ENCODE measurements around the gene ADRM1. TPM values are rescaled to one million over a fixed set of nuclear protein-coding genes. Genes with fewer than 3 reads are reported as not detected.

The ADRM1 gene
- total RNA-seq, 4 donors from 2014 or later = 143 to 198 (median 167) TPM

DNA sequence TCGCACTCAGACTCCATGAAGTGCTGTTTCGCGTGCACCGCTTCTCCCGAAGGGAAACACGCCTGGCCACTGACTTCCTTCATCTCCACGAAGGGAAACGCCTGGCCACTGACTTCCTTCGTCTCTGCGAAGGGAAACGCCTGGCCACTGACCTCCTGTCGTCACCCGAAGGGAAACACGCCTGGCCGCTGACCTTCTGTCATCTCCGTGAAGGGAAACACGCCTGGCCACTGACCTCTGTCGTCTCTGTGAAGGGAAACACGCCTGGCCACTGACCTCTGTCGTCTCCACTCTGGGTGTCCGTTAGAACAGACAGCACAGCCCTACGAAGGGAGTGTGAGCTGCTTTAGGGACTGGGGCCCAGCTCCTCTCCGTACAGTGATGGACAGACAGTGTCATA, 17.1 kb upstream of the ADRM1 start:
- TF ChIP-seq, protein P1, sequence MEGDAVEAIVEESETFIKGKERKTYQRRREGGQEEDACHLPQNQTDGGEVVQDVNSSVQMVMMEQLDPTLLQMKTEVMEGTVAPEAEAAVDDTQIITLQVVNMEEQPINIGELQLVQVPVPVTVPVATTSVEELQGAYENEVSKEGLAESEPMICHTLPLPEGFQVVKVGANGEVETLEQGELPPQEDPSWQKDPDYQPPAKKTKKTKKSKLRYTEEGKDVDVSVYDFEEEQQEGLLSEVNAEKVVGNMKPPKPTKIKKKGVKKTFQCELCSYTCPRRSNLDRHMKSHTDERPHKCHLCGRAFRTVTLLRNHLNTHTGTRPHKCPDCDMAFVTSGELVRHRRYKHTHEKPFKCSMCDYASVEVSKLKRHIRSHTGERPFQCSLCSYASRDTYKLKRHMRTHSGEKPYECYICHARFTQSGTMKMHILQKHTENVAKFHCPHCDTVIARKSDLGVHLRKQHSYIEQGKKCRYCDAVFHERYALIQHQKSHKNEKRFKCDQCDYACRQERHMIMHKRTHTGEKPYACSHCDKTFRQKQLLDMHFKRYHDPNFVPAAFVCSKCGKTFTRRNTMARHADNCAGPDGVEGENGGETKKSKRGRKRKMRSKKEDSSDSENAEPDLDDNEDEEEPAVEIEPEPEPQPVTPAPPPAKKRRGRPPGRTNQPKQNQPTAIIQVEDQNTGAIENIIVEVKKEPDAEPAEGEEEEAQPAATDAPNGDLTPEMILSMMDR (IDR thresholded peaks at IDR 0.05) = no peak
- TF ChIP-seq POLR2A (IDR thresholded peaks at IDR 0.05) = no peak
- WGBS, 2 donors = 68 to 81% methylated on average over 23 of the region's 23 CpGs

DNA sequence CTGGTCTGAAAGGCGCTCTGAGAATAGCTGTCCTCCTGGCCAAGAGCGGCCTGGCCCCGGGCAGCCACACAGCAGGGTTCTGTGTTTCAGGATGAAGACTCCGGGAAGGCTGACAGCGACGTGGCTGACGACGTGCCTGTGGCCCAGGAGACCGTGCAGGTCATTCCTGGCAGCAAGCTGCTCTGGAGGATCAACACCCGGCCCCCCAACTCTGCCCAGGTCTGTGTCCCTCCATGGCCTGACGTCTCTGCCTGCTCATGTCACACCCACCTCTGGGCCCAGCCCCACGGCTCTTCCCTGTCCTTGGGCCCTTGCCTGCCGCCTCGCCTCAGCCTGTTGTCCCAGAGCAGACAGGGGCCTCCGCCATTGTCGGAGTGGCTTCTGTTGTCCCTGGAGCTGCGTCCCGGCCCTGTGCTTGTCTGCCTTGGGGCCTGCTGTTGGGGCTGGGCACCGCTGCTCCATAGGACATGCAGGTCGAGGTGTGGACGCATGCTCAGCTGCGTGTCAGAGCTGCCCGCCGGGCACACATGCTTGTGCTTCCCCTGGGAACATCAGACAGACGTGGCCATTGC, 16.2 kb upstream of the ADRM1 start:
- H3K4me3 ChIP-seq (ENCODE audit: low read depth, poor library complexity, severe bottlenecking) = no peak overlapping the region
- TF ChIP-seq POLR2A (IDR thresholded peaks at IDR 0.05) = no peak
- TF ChIP-seq, protein P1 (IDR thresholded peaks at IDR 0.05) = no peak
- WGBS, 2 donors = 81 to 84% methylated on average over 22 to 24 of the region's 25 CpGs
- intact Hi-C loops (cut with DNase I; ENCODE audit: low total_unique reads) = no loop called here
- no peak for DNase-seq (ENCODE audit: low spot score in 2 of 2)

More for the DNA sequence above, 17.1 kb upstream of the ADRM1 start:
- DNase-seq (ENCODE audit: low spot score in 2 of 2) = no peak
- no peak overlapping the region for H3K4me3 ChIP-seq (ENCODE audit: low read depth, poor library complexity, severe bottlenecking)
- intact Hi-C loops (cut with DNase I; ENCODE audit: low total_unique reads) = no loop called here

DNA sequence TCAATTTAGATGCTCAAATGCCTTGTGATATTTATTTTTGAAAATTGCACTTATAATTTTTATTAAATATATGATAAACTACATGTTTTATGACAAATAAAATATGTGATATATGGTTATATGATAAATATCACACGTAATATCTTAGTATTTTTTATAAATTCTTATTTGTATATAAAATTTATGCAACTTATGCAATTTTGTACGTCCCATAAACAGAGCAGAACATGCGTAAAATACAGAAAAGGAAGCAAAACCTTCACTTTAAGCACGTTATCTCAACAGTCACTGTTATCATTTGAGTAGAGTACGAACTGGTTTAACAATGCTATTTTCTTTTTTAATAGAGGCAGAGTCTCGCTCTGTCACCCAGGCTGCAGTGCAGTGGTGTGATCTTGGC, 15.7 kb upstream of the ADRM1 start:
- intact Hi-C loops (cut with DNase I; ENCODE audit: low total_unique reads) = no loop called here
- no peak for TF ChIP-seq POLR2A (IDR thresholded peaks at IDR 0.05)
- TF ChIP-seq, protein P1 (IDR thresholded peaks at IDR 0.05) = no peak
- no peak overlapping the region for H3K4me3 ChIP-seq (ENCODE audit: low read depth, poor library complexity, severe bottlenecking)
- 73 to 87% methylated on average over 6 of the region's 6 CpGs for WGBS, 2 donors
- no peak for DNase-seq (ENCODE audit: low spot score in 2 of 2)

DNA sequence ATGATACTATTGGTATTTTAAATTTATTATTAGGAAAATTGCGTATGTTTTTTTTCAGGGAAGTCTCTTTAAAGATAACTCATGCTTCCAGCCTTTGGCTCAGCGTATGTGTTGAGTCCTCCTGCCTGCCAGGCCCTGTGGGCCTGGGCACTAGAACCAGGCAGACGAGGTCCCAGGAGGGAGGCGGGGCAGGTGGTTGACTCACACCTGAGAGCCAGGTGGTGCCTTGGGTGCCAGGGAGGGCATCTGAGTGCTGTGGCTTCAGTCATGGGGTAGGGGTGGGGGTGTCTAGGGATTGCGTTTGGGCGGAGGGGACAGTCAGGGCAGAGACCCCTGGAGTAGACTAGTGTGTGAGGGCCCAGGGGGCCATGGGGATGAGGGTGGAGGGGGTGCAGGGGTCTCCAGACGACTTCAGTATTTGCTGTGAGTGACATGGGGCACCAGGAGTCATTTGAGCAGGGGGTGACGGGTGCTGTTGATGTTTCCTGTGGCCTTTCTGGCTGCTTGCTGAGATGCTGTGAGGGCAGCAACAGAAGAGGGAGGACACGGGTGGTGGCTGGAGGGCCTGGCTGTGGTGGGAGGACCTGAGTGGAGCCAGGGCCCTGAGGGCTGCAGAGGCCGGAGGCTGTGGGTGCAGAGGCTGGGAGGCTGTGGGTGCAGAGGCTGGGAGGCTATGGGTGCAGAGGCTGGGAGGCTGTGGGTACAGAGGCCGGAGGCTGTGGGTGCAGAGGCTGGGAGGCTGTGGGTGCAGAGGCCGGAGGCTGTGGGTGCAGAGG, 14.8 kb upstream of the ADRM1 start:
- no peak overlapping the region for H3K4me3 ChIP-seq (ENCODE audit: low read depth, poor library complexity, severe bottlenecking)
- TF ChIP-seq, protein P1 (IDR thresholded peaks at IDR 0.05) = no peak
- TF ChIP-seq POLR2A (IDR thresholded peaks at IDR 0.05) = no peak
- intact Hi-C loops (cut with DNase I; ENCODE audit: low total_unique reads) = no loop called here
- DNase-seq (ENCODE audit: low spot score in 2 of 2) = no peak
- 70 to 75% methylated on average over 12 of the region's 12 CpGs for WGBS, 2 donors

DNA sequence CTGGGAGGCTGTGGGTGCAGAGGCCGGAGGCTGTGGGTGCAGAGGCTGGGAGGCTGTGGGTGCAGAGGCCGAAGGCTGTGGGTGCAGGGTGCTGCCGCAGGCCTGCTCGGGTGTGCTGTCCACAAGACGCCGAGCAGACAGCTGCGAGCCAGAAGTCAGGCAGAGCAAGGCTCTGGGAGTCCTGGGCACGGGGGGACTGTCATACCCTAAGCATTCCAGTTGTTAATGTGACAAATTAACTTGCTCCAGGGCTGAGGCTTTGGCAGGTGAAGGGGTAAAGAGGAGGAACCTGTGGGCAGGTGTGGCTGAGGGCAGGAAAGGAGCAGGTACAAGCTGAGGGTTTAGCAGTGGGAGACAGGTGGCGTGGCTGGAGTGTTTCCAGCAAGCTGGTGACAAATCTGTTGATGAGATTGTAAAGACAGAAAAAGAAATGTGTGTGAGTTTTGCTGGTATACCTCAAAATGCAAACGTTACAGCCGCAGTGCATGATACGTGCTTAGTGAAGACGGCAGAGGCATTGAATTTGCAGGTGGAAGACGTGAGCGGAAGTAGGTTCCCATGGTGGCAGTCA, 14.2 kb upstream of the ADRM1 start:
- 86 to 87% methylated on average over 15 of the region's 15 CpGs for WGBS, 2 donors
- no peak for DNase-seq (ENCODE audit: low spot score in 2 of 2)
- no peak for TF ChIP-seq POLR2A (IDR thresholded peaks at IDR 0.05)
- TF ChIP-seq, protein P1 (IDR thresholded peaks at IDR 0.05) = no peak

More for the DNA sequence above, 14.2 kb upstream of the ADRM1 start:
- intact Hi-C loops (cut with DNase I; ENCODE audit: low total_unique reads) = no loop called here
- no peak overlapping the region for H3K4me3 ChIP-seq (ENCODE audit: low read depth, poor library complexity, severe bottlenecking)
